Cardiac fibroblast (primary cell): ENCODE results near the gene CPPED1.

Experiments used
- DNase-seq, 2 donors: peaks; one replicate each; pipeline versions ENCODE4 v3.0.0 to v3.0.0-alpha.2; 2010; ENCODE audit warnings: low read depth in 2 of 2
- H3K4me3 ChIP-seq, 2 donors: replicated peaks in 1 of 2; 1 replicate in 1 of 2; 2 replicates in 1 of 2; pipeline ENCODE4 v1.5.1; 2011; ENCODE audit warnings: low read depth in 2 of 2, low read length in 2 of 2, mild to moderate bottlenecking in 2 of 2, moderate library complexity in 1 of 2
- TF ChIP-seq, protein P1 (sequence below): IDR thresholded peaks from one replicate; pipeline ENCODE4 v1.5.1; 2011; ENCODE audit warnings: low read depth, mild to moderate bottlenecking, low read length, inconsistent platforms

Gene CPPED1

GRCh38 chr16:12704492-12705111 lies 99.1 kb downstream of the CPPED1 start:
- TF ChIP-seq, protein P1, sequence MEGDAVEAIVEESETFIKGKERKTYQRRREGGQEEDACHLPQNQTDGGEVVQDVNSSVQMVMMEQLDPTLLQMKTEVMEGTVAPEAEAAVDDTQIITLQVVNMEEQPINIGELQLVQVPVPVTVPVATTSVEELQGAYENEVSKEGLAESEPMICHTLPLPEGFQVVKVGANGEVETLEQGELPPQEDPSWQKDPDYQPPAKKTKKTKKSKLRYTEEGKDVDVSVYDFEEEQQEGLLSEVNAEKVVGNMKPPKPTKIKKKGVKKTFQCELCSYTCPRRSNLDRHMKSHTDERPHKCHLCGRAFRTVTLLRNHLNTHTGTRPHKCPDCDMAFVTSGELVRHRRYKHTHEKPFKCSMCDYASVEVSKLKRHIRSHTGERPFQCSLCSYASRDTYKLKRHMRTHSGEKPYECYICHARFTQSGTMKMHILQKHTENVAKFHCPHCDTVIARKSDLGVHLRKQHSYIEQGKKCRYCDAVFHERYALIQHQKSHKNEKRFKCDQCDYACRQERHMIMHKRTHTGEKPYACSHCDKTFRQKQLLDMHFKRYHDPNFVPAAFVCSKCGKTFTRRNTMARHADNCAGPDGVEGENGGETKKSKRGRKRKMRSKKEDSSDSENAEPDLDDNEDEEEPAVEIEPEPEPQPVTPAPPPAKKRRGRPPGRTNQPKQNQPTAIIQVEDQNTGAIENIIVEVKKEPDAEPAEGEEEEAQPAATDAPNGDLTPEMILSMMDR, result no peak
- no peak for DNase-seq
- no peak overlapping the region for H3K4me3 ChIP-seq

- no peak overlapping the region for H3K4me3 ChIP-seq
- DNase-seq, result no peak
- TF ChIP-seq, protein P1, result no peak
Observed at GRCh38 chr16:12703935-12704334, 99.8 kb downstream of the CPPED1 start.

- no peak for DNase-seq
Observed at GRCh38 chr16:12700161-12700560, 103.5 kb downstream of the CPPED1 start.

GRCh38 chr16:12699161-12699560 lies 104.5 kb downstream of the CPPED1 start:
- no peak overlapping the region for H3K4me3 ChIP-seq
- TF ChIP-seq, protein P1, result no peak
- no peak for DNase-seq

More at GRCh38 chr16:12700161-12700560, 103.5 kb downstream of the CPPED1 start:
- TF ChIP-seq, protein P1, result no peak
- H3K4me3 ChIP-seq, result no peak overlapping the region

DNA sequence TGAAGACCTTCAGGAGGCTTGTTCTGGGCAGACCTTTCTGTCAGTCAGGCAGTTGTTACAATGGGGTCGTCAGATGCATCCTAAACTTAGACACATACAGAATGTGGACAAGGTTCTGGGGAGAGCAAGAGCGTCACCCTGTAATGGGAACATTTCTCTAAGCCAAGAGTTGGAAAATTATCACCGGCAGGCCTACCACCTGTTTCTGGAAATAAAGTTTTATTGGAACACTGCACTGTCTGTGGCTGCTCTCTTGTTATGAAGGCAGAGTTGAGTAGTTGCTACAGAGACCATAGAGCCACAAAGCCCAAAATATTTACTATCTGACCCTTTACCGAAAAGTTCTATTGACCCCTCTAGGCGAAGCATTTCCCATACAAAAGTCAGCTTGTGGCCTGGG lies 106.2 kb downstream of the CPPED1 start:
- no peak for DNase-seq
- no peak overlapping the region for H3K4me3 ChIP-seq
- TF ChIP-seq, protein P1, result no peak

GRCh38 chr16:12695454-12695853 lies 108.2 kb downstream of the CPPED1 start:
- H3K4me3 ChIP-seq, result no peak overlapping the region
- DNase-seq, result no peak
- TF ChIP-seq, protein P1, result no peak

DNA sequence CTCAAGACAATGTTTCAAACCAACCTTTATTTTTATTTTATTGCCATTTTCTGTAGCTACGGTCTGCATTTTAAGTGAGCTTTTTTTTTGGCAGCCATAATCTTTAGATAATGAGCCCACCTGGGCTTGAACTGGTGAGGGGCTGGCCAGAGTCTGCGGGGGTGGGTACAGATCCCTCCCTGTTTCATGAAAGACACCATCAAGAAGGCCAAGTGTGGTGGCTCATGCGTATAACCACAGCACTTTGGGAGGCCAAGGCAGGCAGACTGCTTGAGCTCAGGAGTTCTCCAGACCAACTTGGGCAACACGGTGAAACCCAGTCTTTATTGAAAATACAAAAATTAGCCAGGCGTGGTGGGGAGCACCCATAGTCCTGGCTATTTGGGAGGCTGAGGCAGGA lies 113.7 kb downstream of the CPPED1 start:
- H3K4me3 ChIP-seq, result no peak overlapping the region
- TF ChIP-seq, protein P1, result no peak
- no peak for DNase-seq
